SK-N-SH (cell line): ENCODE measurements around the gene MYO10.

Source experiments
- EP300 ChIP-seq, 2 experiments: IDR thresholded peaks; 2 replicates each; pipeline versions ENCODE4 v1.4.0 to v1.6.1; 2012; ENCODE audit warnings: borderline replicate concordance in 1 of 2, low read depth in 1 of 2, low read length in 1 of 2
- POLR2AphosphoS5 ChIP-seq: IDR thresholded peaks from 2 replicates; pipeline ENCODE4 v1.6.1; 2012; ENCODE audit warnings: low read depth, low read length
- SIN3A ChIP-seq: IDR thresholded peaks from 2 replicates; pipeline ENCODE4 v1.6.1; 2012; ENCODE audit warnings: low read depth, mild to moderate bottlenecking, low read length, moderate library complexity, borderline replicate concordance

DNA sequence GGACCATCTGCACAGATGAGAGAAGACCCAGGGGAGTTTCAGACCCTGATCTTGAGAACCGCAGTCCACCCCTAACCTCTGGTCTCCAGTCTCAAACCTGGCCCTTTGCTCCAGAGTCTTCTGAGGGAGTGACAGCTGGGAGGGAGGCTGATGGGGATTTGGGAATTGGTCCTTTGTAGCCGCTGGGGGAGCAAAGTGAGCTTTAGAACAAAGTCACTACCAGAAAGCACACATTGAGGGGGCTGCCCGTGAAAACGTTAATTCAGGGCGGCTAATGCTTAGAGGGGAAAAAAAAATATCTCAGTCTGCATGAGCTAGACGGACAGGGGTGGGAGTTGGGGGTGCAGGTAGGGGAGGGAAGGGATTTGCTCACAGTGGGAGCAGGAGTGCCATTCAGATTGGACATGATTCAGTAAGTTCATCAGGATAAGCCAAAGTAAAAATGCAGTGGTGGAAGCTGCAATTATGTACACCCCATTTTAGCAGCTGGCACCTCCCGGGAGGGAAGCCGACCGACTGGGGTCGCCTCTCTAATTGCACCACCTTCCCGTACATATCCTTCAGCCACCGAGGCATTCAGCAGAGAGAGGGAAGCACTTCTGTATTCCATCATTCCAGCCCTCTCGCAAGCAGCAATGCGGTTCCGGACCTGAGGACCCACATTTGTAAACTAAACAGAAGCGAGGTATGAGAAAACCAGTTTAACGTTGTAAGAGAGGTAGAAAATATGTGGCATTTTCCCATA, 195.8 kb downstream of the MYO10 start:
- no peak for TF ChIP-seq SIN3A
- TF ChIP-seq EP300 (IDR thresholded peaks at IDR 0.05; ENCODE audit: borderline replicate concordance in 1 of 2, low read depth in 1 of 2, low read length in 1 of 2): no peak
- no peak for TF ChIP-seq POLR2AphosphoS5
